PC-9 (cell line): ENCODE measurements around the gene SKIL. TPM values are rescaled to one million over a fixed set of nuclear protein-coding genes. Genes with fewer than 3 reads are reported as not detected.

ENCODE experiments used
- BruUV-seq: library from RNA; stranded (reverse); fragments of 400-500 nt; replicated peaks from 2 replicates; lab custom pipeline; 2021; lab: Mats Ljungman, UMichigan
- CTCF ChIA-PET: fragments of 300-600 bp; sonication (Branson Sonifier 250); formaldehyde crosslinking; loops from one replicate; lab custom pipeline; 2022; ENCODE audit warnings: antibody characterized with exemption; lab: Charles Lee
- POLR2A ChIA-PET: fragments of 300-600 bp; sonication (Branson Sonifier 250); formaldehyde crosslinking; loops from one replicate; lab custom pipeline; 2022; ENCODE audit warnings: antibody characterized with exemption; ENCODE audit not compliant: unreplicated experiment; lab: Charles Lee
- DNase-seq, 2 experiments: peaks; one replicate each; pipeline versions ENCODE4 v3.0.0 to v3.0.0-alpha.2; 2015 to 2022; ENCODE audit warnings: mixed read lengths in 1 of 2
- H2AFZ ChIP-seq: fragments of 200-600 bp; sonication (generic); 2 replicates; pipeline ENCODE4 v1.8.1; 2017; ENCODE audit warnings: antibody characterized with exemption
- H3F3A ChIP-seq: fragments of 200-600 bp; sonication (generic); 2 replicates; pipeline ENCODE4 v1.8.1; 2017; ENCODE audit warnings: antibody characterized with exemption, mild to moderate bottlenecking, low read depth; ENCODE audit not compliant: insufficient read depth
- H3K27ac ChIP-seq: fragments of 200-600 bp; sonication (generic); 2 replicates; pipeline ENCODE4 v1.6.1; 2016; ENCODE audit warnings: mixed run types
- H3K27me3 ChIP-seq: fragments of 200-600 bp; sonication (generic); 2 replicates; pipeline ENCODE4 v1.6.1; 2016; ENCODE audit warnings: low read depth, mixed run types; ENCODE audit not compliant: insufficient read depth
- H3K36me3 ChIP-seq: fragments of 200-600 bp; sonication (generic); 2 replicates; pipeline ENCODE4 v1.6.1; 2016; ENCODE audit warnings: low read depth, mixed run types
- H3K4me1 ChIP-seq: fragments of 200-600 bp; sonication (generic); replicated peaks from 2 replicates; pipeline ENCODE4 v1.6.1; 2016; ENCODE audit warnings: mixed run types; ENCODE audit not compliant: insufficient read depth
- H3K4me2 ChIP-seq: fragments of 200-600 bp; sonication (generic); 2 replicates; pipeline ENCODE4 v1.6.1; 2017; ENCODE audit warnings: mixed run types
- H3K4me3 ChIP-seq: fragments of 200-600 bp; sonication (generic); 2 replicates; pipeline ENCODE4 v1.6.1; 2016; ENCODE audit warnings: mixed run types
- H3K79me2 ChIP-seq: fragments of 200-600 bp; sonication (generic); 2 replicates; pipeline ENCODE4 v1.6.1; 2017; ENCODE audit warnings: low read depth, mixed run types
- H3K9me2 ChIP-seq: fragments of 200-600 bp; sonication (generic); 2 replicates; pipeline ENCODE4 v1.8.1; 2017; ENCODE audit warnings: mild to moderate bottlenecking; ENCODE audit not compliant: insufficient read depth
- H3K9me3 ChIP-seq: fragments of 200-600 bp; sonication (generic); 2 replicates; pipeline ENCODE4 v1.8.1; 2016; ENCODE audit warnings: low read depth; ENCODE audit not compliant: insufficient read depth
- H4K20me1 ChIP-seq: fragments of 200-600 bp; sonication (generic); 2 replicates; pipeline ENCODE4 v1.8.1; 2017; ENCODE audit not compliant: insufficient read depth
- EZH2 ChIP-seq: fragments of 200-600 bp; sonication (generic); IDR thresholded peaks from 2 replicates; pipeline ENCODE4 v1.8.0; 2017; ENCODE audit warnings: antibody characterized with exemption, low read depth
- intact Hi-C: fragments of 100-400 bp; cut with micrococcal nuclease; formaldehyde crosslinking; loops from one replicate; pipeline ENCODE4 v1.10.0; 2022; ENCODE audit not compliant: unreplicated experiment
- total RNA-seq: library from RNA; stranded (reverse); gene quantifications from 2 replicates; pipeline ENCODE4 v1.2.3, GENCODE V29; 2021
- TF ChIP-seq, protein P1 (sequence below): fragments of 200-600 bp; sonication (generic); conservative IDR thresholded peaks from 2 replicates; pipeline ENCODE4 v1.6.1; 2017; ENCODE audit warnings: mixed run types, antibody characterized with exemption, mild to moderate bottlenecking, moderate library complexity

The SKIL gene
- total RNA-seq, 1 experiment from 2014 or later: 138 TPM

GRCh38 chr3:170417090-170417489 lies 59.6 kb downstream of the SKIL start:
- CTCF ChIA-PET: interaction anchor here (0.7 to 0.8 kb wide), 2 partner anchors 393 to 394 kb away, joined by 3 read pairs; no protein-coding TSS in a partner anchor
- H2AFZ ChIP-seq: no peak overlapping the region
- DNase-seq: no peak
- no peaks in the 10 kb centered on the region for H3K79me2 ChIP-seq
- no TSS peak for BruUV-seq
- no peaks in the 10 kb centered on the region for H3K4me1 ChIP-seq
- H3K9me3 ChIP-seq: no peaks in the 10 kb centered on the region
- no peaks in the 10 kb centered on the region for H3F3A ChIP-seq
- POLR2A ChIA-PET: interaction anchor here (0.5 kb wide), 1 partner anchor 33 kb away, joined by 3 read pairs; no protein-coding TSS in a partner anchor
- no peaks in the 10 kb centered on the region for H3K9me2 ChIP-seq
- H3K27me3 ChIP-seq: no peaks in the 10 kb centered on the region
- no peak for TF ChIP-seq EZH2
- TF ChIP-seq, protein P1, sequence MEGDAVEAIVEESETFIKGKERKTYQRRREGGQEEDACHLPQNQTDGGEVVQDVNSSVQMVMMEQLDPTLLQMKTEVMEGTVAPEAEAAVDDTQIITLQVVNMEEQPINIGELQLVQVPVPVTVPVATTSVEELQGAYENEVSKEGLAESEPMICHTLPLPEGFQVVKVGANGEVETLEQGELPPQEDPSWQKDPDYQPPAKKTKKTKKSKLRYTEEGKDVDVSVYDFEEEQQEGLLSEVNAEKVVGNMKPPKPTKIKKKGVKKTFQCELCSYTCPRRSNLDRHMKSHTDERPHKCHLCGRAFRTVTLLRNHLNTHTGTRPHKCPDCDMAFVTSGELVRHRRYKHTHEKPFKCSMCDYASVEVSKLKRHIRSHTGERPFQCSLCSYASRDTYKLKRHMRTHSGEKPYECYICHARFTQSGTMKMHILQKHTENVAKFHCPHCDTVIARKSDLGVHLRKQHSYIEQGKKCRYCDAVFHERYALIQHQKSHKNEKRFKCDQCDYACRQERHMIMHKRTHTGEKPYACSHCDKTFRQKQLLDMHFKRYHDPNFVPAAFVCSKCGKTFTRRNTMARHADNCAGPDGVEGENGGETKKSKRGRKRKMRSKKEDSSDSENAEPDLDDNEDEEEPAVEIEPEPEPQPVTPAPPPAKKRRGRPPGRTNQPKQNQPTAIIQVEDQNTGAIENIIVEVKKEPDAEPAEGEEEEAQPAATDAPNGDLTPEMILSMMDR: no peak
- H3K36me3 ChIP-seq: no peaks in the 10 kb centered on the region
- H4K20me1 ChIP-seq: no peaks in the 10 kb centered on the region
- intact Hi-C loops: loop anchor here (10.0 kb wide), 1 partner anchor 188 kb away; no protein-coding TSS in a partner anchor
- no peak overlapping the region for H3K4me3 ChIP-seq
- no peak overlapping the region for H3K27ac ChIP-seq
- H3K4me2 ChIP-seq: no peak overlapping the region

DNA sequence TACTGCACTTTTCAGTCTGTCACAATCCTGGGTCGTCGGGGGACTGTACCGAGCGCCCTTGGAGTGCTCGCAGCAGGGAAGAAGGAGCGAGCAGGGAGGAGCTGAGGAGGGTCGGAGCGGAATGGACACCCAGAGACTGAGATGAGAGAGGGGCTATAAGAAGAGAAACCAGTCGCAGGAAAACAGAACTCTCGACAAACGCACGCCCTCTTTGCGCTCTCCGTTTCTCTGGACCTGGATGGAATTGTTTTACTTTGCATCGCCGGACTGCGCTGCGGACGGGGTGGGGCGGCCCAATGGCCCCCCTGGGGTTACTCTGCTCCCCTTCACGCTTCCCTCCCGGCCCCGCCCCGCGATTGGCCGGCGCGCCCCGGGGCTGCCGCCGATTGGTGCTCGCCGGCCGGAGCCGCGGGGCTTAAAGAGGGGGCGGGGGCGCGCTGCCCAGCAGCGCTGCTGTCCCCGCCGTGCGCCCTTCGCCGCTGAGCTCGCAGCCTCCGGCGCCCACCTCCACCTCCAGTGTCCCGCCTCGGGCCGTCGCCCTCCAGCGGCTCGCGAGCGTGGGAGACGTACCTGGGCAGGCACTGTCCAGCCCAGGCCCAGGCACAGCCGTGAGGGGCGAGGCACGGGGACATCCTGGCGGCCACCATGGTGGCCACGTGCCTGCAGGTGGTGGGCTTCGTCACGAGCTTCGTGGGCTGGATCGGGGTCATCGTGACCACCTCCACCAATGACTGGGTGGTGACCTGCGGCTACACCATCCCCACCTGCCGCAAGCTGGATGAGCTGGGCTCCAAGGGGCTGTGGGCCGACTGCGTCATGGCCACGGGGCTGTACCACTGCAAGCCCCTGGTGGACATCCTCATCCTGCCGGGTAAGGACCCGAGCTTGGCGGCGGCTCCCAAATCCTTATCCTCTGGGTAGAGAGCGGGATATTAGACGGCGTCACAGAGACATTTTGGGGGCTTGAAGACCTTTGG lies 61.2 kb downstream of the SKIL start, which contains the start of gene CLDN11:
Gene CLDN11 (plus strand): TSS at position 447 of the 977 bp plus-strand sequence. CDS start 199 bp downstream, at position 646.
- no peak within 1 kb of the TSS for H3K4me3 ChIP-seq
- intact Hi-C loops: loop anchor here (10.0 kb wide), 1 partner anchor 186 kb away; no protein-coding TSS in a partner anchor
- no peak for DNase-seq

DNA sequence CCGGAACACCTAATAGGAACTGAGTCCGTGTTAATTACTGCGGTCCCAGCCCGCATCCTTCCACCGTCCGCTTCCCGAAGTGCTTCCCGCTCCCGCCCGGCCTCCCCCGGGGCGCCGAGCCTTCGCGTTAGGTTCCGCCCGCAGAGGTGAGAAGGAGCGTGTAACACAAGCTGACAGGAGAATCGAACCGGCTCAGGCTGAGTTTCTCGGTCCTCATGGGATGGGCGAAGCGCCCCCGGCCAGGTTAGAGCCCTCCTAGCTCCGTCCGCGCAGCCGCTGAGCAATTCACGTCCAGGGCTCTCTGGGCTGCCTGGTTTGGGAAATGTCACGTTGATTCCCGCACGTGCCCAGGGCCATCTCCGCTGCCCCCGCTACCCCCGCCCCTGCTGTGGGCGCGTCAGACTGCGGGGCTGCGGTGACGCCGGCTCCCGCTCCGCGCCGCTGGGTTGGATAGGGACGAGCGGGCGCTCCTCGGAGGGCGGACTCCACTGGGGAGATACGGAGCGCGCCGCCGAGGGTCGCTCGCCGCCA lies 62.1 kb downstream of the SKIL start:
- Histone ChIP-seq H3K79me2 (no peaks in the 10 kb centered on the region), H2AFZ (no peak overlapping the region), H3K4me2 (no peak overlapping the region), H4K20me1 (no peaks in the 10 kb centered on the region), H3K27me3 (no peaks in the 10 kb centered on the region), H3K9me2 (no peaks in the 10 kb centered on the region), H3K4me3 (no peak overlapping the region), H3K9me3 (no peaks in the 10 kb centered on the region), H3K27ac (no peak overlapping the region), H3K4me1 (no peaks in the 10 kb centered on the region), H3F3A (no peaks in the 10 kb centered on the region), H3K36me3 (no peaks in the 10 kb centered on the region)
- CTCF ChIA-PET: no interaction called here
- no peak for TF ChIP-seq EZH2
- TF ChIP-seq, protein P1: no peak
- no TSS peak for BruUV-seq
- intact Hi-C loops: loop anchor here (10.0 kb wide), 1 partner anchor 185 kb away; no protein-coding TSS in a partner anchor
- POLR2A ChIA-PET: no interaction called here
- no peak for DNase-seq

More for the DNA sequence above, 61.2 kb downstream of the SKIL start, which contains the start of gene CLDN11:
- no peaks in the 10 kb centered on the region for H4K20me1 ChIP-seq
- H3F3A ChIP-seq: no peaks in the 10 kb centered on the region
- H3K4me1 ChIP-seq: no peaks in the 10 kb centered on the region
- no peak for TF ChIP-seq EZH2
- TF ChIP-seq, protein P1: no peak
- no peak within 1 kb of the TSS for H3K27ac ChIP-seq
- ChIA-PET POLR2A (no interaction called here), CTCF (no interaction called here)
- H2AFZ ChIP-seq: no peak within 1 kb of the TSS
- H3K4me2 ChIP-seq: no peak within 1 kb of the TSS
- no peaks in the 10 kb centered on the region for H3K36me3 ChIP-seq
- no peaks in the 10 kb centered on the region for H3K9me2 ChIP-seq
- H3K9me3 ChIP-seq: no peaks in the 10 kb centered on the region
- no peaks in the 10 kb centered on the region for H3K27me3 ChIP-seq
- no peaks in the 10 kb centered on the region for H3K79me2 ChIP-seq
- BruUV-seq: no TSS peak
